Ammon's horn (tissue), 1 donor: ENCODE results near the gene CCL14.

Source experiments
- DNase-seq: peaks from one replicate; pipeline ENCODE4 v3.0.0-alpha.2; 2016; ENCODE audit warnings: low spot score

The CCL14 gene

DNA sequence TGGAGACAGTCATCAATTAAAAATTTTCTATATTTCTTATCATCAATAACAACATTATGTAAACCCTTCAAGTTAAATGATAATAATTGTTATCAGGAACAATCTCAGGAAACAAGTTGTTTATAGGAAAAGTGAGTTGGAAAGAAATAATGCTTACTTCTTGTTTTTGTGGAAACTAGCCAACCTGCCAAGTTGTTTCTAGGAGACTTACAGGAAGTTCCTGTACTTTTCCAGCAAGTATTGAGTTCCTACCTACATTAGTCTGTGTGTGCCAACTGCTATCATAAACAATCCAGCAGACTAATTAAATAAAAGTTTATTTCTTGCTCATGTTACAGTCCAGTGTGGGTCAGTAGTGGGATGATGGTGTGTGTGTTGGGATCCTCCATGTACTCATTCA, 1.6 kb upstream of the CCL14 start:
- DNase-seq = no peak

DNA sequence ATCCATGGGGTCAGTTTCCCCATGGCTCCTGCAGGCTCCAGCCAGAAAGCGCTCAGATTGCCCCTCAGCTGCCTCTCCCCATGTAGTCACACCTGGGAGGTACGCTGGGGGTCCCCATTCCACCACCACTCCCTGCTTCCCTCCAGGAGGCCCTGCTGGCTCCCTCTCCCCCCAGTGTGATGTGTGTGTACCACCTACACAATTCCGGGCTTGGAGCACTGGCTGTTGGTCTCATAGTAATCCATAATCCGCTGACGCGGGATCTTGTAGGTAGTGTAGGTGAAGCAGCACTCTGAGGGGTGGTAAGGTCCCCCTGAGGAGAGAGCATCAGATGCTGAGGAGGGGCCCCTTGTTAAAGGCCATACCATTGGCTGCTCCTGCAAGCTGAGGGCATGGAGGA, 2.4 kb downstream of the CCL14 start:
- no peak for DNase-seq

DNA sequence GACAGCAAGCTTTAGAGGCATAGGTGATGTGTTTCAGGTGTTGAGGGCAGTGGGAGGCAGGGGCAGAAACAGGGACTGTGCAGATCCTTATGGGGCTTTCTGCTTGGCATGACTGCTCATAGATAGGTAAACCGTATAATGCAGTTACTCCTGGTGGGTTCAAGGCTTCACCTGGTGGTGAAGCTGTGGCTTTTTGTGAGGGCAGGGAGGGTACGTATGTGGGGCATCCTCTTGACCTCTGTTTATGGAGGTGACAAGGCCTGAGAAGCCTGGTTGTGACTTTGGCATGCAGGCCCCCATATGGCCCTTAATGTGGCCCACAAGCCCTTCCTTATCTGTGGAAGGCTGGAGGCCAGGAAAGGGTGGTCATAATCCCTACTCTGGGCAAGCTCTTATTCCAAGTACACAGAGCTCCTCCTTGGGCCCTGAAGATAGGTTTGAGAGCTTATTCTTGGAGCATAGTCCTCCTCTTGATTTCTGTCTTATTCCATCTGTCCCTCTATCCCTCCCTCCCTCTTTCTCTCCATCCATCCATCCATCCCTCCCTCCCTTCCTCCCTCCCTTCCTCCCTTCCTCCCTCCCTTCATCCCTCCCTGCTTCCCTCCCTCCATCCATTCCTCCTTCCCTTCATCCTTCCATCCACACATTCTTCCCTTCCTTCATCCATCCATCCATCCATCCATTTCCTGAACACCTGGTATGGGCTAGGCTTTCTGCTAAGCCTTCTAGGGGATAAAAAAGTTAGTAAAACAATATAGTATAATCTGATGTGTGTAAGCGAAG, 3.9 kb downstream of the CCL14 start:
- DNase-seq = no peak

DNA sequence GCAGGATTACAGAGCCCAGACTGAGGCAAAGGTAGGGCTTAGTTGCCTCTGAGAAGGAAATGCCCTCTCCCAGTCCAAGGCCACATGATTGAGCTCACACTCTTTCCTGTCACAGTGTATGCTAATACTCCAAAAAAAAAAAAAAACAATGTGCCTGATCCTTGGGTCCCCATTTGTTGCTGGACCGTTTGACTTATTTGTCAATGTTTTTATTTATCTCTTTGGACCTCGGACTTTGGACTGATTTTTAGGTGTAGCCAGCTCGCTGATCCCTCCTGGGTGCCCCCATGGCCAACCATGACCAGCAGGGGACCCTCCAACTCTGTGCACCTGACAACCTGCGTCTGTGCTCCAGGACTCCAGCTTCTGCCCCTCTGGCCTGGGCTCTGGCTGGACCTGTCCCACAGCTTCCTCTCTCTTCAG, 4.6 kb downstream of the CCL14 start:
- no peak for DNase-seq

DNA sequence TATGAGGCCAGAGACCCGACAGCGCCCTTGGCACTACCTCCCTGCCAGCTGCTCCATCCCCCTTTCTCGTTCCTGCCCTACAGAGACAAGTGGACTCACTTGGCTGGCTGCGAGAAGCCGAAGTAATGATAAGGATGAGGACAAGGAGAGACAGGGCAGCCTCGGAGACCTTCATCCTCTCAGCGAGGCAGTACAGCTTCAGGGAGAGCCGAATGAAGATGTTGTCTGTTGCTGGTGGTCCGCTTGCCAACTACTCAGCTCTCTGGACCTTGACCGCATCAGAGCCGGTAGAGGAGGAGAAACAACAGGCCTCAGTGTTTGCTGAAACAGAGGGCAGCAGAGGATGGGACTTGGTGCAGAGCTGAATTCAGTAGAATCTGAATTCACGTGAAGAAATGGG, 5.3 kb downstream of the CCL14 start, which contains the start of gene CCL16:
CCL16 (minus strand) TSS at position 252 of the 400 bp plus-strand sequence; CDS start at position 175, 77 bp downstream.
- no peak for DNase-seq

GRCh38 chr17:35978346-35978745, 8.2 kb downstream of the CCL14 start:
- DNase-seq = no peak

- DNase-seq = no peak
Observed at GRCh38 chr17:35977509-35977908, 9.0 kb downstream of the CCL14 start.

DNA sequence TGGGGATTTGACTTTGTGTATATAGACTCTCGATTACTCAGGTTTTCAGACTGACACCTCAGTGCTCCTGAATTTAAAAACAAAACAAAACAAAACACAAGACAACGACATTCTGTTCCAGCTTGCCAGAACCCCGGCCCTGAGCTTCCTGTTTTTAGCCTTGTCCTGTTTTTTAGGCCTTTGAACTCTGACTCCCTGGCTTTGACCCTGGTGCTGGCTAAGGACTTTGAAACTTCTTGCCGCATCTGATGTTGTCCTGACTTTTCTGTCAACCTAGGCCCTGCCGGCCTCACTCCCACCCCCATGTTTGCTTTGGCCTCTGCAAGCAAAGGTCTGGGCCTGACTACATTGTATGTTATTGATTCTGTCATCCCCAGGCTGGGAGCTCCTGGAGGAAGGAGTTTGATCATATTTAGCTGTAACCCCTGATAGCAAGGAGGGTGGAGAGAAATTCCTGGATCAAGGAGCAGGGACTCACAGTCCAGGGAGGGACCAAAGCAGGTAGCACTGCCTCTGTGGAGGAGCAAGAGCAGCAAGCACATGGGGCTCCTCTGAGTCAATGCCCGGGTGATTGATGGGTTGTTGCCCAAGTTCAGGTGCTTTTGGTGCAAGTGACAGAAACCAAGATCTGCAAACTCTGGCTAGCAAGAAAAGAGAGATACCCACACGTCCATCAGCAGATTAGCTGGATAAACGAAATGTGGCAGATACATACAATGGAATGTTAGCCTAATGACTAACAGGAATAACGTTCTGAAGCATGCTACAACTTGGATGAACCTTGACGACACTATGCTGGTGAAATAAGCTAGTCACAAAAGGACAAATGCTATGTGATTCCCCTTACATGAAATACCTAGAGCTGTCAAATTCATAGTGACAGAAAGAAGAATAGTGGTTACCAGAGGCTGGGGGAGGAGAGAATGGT, 12.9 kb downstream of the CCL14 start:
- no peak for DNase-seq

DNA sequence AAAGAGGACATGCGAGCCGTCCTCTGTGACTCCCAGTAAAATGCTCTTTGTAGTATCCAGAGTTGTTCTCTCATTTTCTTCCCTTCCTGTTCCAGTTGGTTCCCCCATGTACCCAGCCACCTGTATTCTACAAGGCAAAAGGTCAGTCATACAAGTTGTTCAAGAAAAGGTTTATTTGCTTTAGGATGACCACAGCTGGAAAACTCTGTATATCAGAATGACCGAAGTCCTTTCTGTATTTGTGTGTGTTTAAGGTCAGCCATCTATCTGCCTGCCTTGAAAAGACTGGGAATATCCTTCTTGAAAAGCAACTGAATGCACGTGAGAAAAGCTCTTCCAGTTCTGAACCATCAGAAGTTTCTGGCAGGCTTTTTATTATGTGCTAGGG, 13.6 kb downstream of the CCL14 start:
- no peak for DNase-seq

DNA sequence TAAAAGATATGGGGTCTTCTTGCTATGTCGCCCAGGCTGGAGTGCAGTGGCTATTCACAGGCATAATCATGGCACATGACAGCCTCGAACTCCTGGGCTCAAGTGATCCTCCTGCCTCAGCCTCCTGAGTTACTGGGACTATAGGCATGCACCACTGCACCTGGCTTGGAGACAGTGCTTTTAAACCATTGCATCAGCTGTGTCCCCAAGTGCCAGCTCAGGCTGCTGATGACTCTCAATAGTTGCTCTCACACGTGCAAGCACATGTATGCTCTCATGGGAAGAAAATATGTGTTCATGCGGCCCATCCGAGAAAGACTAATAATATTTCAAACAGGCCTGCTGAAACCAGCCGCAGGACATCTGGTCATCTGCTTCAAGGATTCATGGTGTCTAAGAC, 14.0 kb downstream of the CCL14 start:
- no peak for DNase-seq

DNA sequence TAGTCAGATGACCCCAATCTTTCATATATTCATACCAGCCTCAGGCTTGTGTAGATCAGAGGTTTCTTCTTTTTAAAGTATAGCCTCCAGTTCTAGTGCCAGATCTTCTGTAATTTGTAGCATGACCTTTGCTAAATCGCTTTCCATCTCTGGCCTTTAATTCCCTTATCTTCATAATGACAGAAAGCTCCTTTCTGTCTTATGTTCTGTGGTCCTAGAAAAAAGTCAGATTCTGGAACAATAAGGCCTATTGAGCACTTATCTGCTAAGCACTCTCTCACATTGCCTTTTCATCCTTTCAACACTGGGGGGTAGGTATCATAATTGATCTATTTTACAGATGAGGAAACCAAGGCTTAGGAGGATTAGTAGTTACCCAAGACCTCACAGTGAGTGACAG, 14.5 kb downstream of the CCL14 start:
- DNase-seq = no peak

DNA sequence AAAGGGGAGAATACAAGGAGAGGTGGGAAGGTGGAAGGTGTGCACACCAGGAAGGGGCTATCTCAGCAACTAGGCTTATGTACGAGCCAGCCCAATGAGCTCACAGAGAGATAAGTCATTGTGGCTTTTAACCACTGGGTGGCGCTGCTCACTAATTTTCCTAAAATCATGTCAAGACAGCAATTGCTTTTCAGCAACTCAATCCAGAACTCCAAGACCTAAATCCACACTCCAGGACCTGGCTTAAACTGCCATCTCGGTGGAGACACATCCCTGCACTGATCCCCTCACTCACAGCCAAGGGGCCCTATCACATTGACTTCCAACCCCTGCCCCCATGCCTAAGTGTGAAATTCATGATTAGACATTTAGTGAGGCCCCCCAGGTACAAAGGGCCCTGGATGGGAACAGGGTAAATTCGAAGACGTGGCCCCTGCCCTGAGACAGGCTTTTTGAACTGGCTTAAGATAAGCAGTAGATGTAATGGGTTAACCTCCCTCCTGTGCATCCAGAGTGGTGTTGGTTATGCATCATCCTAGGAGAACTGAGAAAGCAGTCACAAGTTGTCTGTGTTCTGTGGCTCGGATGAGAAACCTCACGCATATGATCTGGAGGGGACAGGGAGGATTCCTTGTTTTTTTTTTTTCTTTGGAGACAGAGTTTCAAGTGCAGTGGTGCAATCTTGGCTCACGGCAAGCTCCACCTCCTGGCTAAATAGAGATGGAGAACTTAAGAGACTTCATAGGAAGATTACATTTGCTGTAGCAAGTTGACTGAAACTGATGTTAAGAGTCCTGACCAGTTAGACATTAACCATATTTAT, 16.8 kb downstream of the CCL14 start:
- peak; percentile 87 for DNase-seq

DNA sequence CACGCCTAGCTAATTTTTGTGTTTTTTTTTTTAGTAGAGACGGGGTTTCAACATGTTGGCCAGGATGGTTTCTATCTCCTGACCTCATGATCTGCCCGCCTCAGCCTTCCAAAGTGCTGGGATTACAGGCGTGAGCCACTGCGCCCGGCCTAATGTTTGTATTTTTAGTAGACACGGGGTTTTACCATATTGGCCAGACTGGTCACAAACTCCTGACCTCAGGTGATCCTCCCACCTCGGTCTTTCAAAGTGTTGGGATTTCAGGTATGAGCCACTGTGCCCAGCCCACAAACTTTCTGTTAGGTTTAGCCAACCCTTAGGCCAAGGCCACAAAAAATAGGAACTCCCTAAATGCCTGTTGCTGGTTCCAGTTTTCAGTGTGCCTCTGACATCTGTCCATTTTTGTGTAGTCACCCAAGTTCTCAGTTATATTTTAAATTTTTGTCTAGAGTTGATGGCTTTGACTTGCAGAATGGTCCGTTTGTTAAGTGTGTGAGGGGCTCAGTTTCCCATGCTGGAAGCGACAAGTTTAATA, 17.9 kb downstream of the CCL14 start:
- DNase-seq = no peak

GRCh38 chr17:35965272-35965671, 21.3 kb downstream of the CCL14 start:
- no peak for DNase-seq

DNA sequence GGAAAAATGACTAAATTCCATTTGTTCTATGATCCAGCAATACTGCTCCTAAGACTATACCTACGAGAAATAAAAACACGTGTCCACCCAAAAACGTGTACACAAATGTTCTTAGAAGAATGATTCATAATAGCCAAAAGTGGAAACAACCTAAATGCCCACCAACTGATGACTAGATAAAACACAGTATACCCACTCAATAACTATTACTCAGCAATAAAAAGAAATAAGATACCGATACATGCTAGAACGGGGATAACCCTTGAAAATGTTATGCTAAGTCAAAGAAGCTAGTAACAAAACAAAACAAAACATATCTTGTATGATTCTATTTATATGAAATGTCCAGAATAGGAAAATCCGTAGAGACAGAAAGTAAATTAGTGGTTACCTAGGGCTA, 22.9 kb downstream of the CCL14 start:
- no peak for DNase-seq

- no peak for DNase-seq
Observed at GRCh38 chr17:35953720-35954119, 32.8 kb downstream of the CCL14 start.

GRCh38 chr17:35949401-35949800, 37.1 kb downstream of the CCL14 start:
- no peak for DNase-seq

DNA sequence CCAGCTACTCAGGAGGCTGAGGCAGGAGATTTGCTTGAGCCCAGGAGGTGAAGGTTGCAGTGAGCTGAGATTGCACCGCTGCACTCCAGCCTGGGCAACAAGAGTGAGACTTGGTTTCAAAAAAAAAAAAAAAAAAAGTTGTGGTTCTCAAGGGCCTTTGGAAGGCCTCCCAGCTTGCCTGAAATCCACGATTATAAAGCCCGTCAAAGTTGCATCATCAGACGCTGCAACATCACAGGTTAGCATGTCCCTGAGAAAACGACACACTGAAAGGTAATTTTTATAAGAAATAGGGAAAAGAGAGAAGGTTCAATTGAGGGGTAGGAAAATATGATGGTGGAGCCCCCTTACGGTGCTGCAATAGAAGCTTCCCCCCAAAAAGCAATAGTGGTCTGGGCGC, 38.4 kb downstream of the CCL14 start:
- DNase-seq = no peak

DNA sequence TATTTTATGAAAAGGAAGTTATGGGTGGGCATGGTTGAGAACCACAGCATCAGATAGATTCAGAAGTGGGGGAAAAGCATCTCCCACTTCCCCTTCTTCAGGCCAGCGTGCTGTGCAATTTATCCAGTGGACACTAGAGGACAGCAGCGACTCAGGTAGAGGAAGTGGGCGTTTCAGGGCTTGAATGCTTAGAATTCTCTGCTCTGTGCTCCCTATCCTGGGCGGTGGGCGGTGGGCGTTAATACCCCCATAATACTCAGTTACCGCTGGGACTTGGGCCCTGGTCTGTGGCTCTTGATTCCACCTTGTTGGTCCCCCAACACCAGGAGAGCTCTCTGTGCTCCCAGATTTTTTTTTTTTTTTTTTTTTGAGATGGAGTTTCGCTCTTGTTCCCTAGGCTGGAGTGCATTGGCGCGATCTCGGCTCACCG, 39.4 kb downstream of the CCL14 start:
- DNase-seq = peak; percentile 43

DNA sequence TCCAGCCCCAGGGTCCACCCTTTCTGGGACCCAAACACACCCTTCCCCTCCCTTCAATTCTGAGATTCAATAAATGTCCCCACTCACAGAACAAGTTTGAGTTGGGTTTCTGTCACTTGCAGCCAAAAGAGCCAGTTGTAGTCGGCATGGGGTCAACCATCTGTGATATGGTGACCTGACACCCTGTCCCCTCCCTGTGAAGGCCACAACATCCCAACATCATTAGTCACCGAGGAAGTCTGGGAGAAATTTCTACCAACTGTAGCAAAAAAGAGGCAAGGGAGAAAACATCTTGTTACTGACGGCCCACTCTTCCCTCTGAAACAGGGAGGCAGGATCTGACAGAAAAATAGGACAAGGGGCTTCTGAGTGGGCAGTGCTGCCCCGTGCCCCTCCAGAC, 42.4 kb downstream of the CCL14 start:
- no peak for DNase-seq

DNA sequence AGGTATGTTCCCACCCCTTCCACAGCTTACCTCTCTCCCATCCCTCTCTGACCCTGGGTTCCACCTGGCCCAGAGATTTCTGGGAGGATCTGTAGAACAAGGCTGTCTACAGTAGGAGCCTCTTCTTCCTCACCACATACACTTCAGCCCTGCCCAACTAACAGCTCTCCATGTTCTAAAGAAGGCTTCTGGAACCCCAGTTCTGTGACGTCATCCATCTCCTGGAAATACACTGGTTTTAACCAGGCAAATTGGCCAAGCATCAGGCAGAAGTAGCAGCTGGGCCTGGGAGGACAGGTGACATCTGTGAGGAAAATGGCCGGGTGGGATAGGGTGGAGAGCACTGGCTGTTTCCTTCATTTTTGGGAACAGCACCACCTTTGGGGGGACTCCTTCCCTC, 43.0 kb downstream of the CCL14 start, which contains the start of gene LYZL6:
LYZL6 (minus strand) TSS at position 177 of the 400 bp plus-strand sequence. CDS start 4,357 bp downstream, outside the sequence.
- DNase-seq = no peak
